ENCODE data around the gene NWD2.

Gene NWD2

GRCh38 chr4:37243051-37243450 lies 1.5 kb upstream of the NWD2 start:
- DNase-seq (ENCODE audit: low read depth) = no peak
- TF ChIP-seq, protein P1, sequence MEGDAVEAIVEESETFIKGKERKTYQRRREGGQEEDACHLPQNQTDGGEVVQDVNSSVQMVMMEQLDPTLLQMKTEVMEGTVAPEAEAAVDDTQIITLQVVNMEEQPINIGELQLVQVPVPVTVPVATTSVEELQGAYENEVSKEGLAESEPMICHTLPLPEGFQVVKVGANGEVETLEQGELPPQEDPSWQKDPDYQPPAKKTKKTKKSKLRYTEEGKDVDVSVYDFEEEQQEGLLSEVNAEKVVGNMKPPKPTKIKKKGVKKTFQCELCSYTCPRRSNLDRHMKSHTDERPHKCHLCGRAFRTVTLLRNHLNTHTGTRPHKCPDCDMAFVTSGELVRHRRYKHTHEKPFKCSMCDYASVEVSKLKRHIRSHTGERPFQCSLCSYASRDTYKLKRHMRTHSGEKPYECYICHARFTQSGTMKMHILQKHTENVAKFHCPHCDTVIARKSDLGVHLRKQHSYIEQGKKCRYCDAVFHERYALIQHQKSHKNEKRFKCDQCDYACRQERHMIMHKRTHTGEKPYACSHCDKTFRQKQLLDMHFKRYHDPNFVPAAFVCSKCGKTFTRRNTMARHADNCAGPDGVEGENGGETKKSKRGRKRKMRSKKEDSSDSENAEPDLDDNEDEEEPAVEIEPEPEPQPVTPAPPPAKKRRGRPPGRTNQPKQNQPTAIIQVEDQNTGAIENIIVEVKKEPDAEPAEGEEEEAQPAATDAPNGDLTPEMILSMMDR (conservative IDR thresholded peaks at IDR 0.05; ENCODE audit: control insufficient read depth, insufficient read depth, low read depth, low read length) = no peak
- H3K4me3 ChIP-seq (ENCODE audit: control insufficient read depth, low read depth, low read length) = no peak overlapping the region

GRCh38 chr4:37243722-37244582 lies 591 bp upstream of the NWD2 start:
- TF ChIP-seq, protein P1 (conservative IDR thresholded peaks at IDR 0.05; ENCODE audit: control insufficient read depth, insufficient read depth, low read depth, low read length) = no peak
- peak; percentile 11 for DNase-seq (ENCODE audit: low read depth)
- no peak overlapping the region for H3K4me3 ChIP-seq (ENCODE audit: control insufficient read depth, low read depth, low read length)

GRCh38 chr4:37245391-37245954 lies 930 bp downstream of the NWD2 start:
- TF ChIP-seq, protein P1 (conservative IDR thresholded peaks at IDR 0.05; ENCODE audit: control insufficient read depth, insufficient read depth, low read depth, low read length) = no peak
- H3K4me3 ChIP-seq (ENCODE audit: control insufficient read depth, low read depth, low read length) = no peak overlapping the region
- no peak for DNase-seq (ENCODE audit: low read depth)

GRCh38 chr4:37246891-37247290 lies 2.3 kb downstream of the NWD2 start:
- no peak for DNase-seq (ENCODE audit: low read depth)
- TF ChIP-seq, protein P1 (conservative IDR thresholded peaks at IDR 0.05; ENCODE audit: control insufficient read depth, insufficient read depth, low read depth, low read length) = no peak
- no peak overlapping the region for H3K4me3 ChIP-seq (ENCODE audit: control insufficient read depth, low read depth, low read length)

DNA sequence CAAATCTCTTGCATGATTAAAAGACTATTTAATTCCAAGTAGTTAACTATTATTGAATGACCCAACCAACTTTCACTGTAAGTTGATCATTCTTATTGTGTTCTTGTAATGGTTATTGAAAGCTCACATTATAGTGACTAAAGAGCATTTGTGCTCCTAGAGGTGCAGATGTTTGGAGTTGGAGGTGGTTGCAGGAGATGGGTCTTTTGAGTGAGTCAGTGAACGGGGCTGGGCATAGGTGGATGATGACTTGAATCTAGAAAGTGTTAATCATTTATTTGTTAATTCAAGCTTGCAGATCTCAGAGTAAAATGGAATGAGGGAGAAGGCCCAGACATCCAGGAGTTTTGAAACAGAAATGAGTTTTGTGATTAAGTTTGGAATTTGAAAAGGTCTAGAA lies 13.7 kb downstream of the NWD2 start:
- TF ChIP-seq, protein P1 (conservative IDR thresholded peaks at IDR 0.05; ENCODE audit: control insufficient read depth, insufficient read depth, low read depth, low read length) = no peak
- no peak overlapping the region for H3K4me3 ChIP-seq (ENCODE audit: control insufficient read depth, low read depth, low read length)
- no peak for DNase-seq (ENCODE audit: low read depth)

GRCh38 chr4:37268319-37268718 lies 23.8 kb downstream of the NWD2 start:
- no peak overlapping the region for H3K4me3 ChIP-seq (ENCODE audit: control insufficient read depth, low read depth, low read length)
- TF ChIP-seq, protein P1 (conservative IDR thresholded peaks at IDR 0.05; ENCODE audit: control insufficient read depth, insufficient read depth, low read depth, low read length) = no peak
- no peak for DNase-seq (ENCODE audit: low read depth)

Data from fibroblast of mammary gland (primary cell).